Keratinocyte (primary cell): ENCODE measurements around the gene SLC8A1.

Source experiments
- EZH2 ChIP-seq: IDR thresholded peaks from one replicate; pipeline ENCODE4 v1.6.1; 2012; ENCODE audit warnings: inconsistent platforms, mild to moderate bottlenecking, low read length, moderate library complexity
- TF ChIP-seq, protein P1 (sequence below), 3 experiments: IDR thresholded peaks in 1 of 3; conservative IDR thresholded peaks in 1 of 3; optimal IDR thresholded peaks in 1 of 3; 2 replicates in 2 of 3; 3 replicates in 1 of 3; pipeline versions ENCODE3 to v1.5.1; 2011; ENCODE audit warnings: low read length in 3 of 3, mild to moderate bottlenecking in 3 of 3, moderate library complexity in 2 of 3, control low read depth in 1 of 3, inconsistent platforms in 1 of 3; ENCODE audit not compliant: insufficient read depth in 2 of 3; ENCODE audit errors: extremely low read depth in 1 of 3

- TF ChIP-seq, protein P1, sequence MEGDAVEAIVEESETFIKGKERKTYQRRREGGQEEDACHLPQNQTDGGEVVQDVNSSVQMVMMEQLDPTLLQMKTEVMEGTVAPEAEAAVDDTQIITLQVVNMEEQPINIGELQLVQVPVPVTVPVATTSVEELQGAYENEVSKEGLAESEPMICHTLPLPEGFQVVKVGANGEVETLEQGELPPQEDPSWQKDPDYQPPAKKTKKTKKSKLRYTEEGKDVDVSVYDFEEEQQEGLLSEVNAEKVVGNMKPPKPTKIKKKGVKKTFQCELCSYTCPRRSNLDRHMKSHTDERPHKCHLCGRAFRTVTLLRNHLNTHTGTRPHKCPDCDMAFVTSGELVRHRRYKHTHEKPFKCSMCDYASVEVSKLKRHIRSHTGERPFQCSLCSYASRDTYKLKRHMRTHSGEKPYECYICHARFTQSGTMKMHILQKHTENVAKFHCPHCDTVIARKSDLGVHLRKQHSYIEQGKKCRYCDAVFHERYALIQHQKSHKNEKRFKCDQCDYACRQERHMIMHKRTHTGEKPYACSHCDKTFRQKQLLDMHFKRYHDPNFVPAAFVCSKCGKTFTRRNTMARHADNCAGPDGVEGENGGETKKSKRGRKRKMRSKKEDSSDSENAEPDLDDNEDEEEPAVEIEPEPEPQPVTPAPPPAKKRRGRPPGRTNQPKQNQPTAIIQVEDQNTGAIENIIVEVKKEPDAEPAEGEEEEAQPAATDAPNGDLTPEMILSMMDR (optimal IDR thresholded peaks at IDR 0.05 in 1 of 3, IDR thresholded peaks at IDR 0.05 in 1 of 3, conservative IDR thresholded peaks at IDR 0.05 in 1 of 3; ENCODE audit: extremely low read depth in 1 of 3, insufficient read depth in 2 of 3, low read length in 3 of 3) = no peak
- TF ChIP-seq EZH2 = no peak
These were observed 353.0 kb downstream of the SLC8A1 start for GRCh38 chr2:40098786-40099470.
